ENCODE data around the gene VAV2. TPM values are rescaled to one million over a fixed set of nuclear protein-coding genes. Genes with fewer than 3 reads are reported as not detected.
A peak's percentile ranks its signal among the peaks of the same experiment; 100 is the strongest.

The VAV2 gene
- polyA plus RNA-seq, 1 of the 3 experiments (the other 2 are of a cell fraction), result 14.9 TPM

- H3K9ac ChIP-seq, result no peak overlapping the region
- H3K27ac ChIP-seq (ENCODE audit: low read depth in 2 of 2, low read length in 1 of 2), result peak overlapping the region in 1 of 2 experiments; percentile 51; a peak in 1 of 4 replicates
- no peak for DNase-seq
- ChIA-PET POLR2A (interaction anchor here (1.0 kb wide), 2 partner anchors 60 to 99 kb away, joined by 3 read pairs; no protein-coding TSS in a partner anchor), CTCF (interaction anchor here (0.9 to 1.9 kb wide), 6 partner anchors 9 to 152 kb away, joined by 3 to 6 read pairs (median 4); no protein-coding TSS in a partner anchor)
- no peak overlapping the region for H3K4me2 ChIP-seq
- H3K27me3 ChIP-seq (ENCODE audit: insufficient read depth), result no peaks in the 10 kb centered on the region
- H3K36me3 ChIP-seq (replicated peaks in 1 of 2; ENCODE audit: control insufficient read depth in 1 of 2, insufficient read depth in 2 of 2, low read length in 1 of 2), result peaks cover 3 to 5% of the 10 kb centered on the region in 2 experiments
- H3K9me3 ChIP-seq, result no peaks in the 10 kb centered on the region
- no peak overlapping the region for H2AFZ ChIP-seq (ENCODE audit: low read depth)
- peaks cover 0 to 40% of the 10 kb centered on the region in 2 experiments; a peak in 1 of 4 replicates for H3K4me1 ChIP-seq (ENCODE audit: control insufficient read depth in 1 of 2, insufficient read depth in 2 of 2, low read depth in 1 of 2, low read length in 1 of 2)
- H3F3A ChIP-seq (replicated peaks; ENCODE audit: insufficient read depth), result no peaks in the 10 kb centered on the region
- no peak overlapping the region for H3K4me3 ChIP-seq (ENCODE audit: low read depth in 2 of 2, low read length in 1 of 2)
- TF ChIP-seq RXRA (IDR thresholded peaks at IDR 0.05; ENCODE audit: borderline replicate concordance, low read depth), result no peak
- no peak for TF ChIP-seq USF2 (IDR thresholded peaks at IDR 0.05; ENCODE audit: borderline replicate concordance, low read depth, low read length)
- TF ChIP-seq SMC3 (IDR thresholded peaks at IDR 0.05; ENCODE audit: low read depth, low read length), result no peak
- TF ChIP-seq USF1 (IDR thresholded peaks at IDR 0.05; ENCODE audit: borderline replicate concordance, low read depth), result no peak
- no peak for TF ChIP-seq CHD2 (IDR thresholded peaks at IDR 0.05; ENCODE audit: low read length, partially characterized antibody)
- no peak for TF ChIP-seq TEAD4 (IDR thresholded peaks at IDR 0.05; ENCODE audit: borderline replicate concordance, insufficient read depth)
- TF ChIP-seq NRF1 (IDR thresholded peaks at IDR 0.05; ENCODE audit: low read depth, low read length), result no peak
- TF ChIP-seq EP300 (IDR thresholded peaks at IDR 0.05; ENCODE audit: borderline replicate concordance in 1 of 2, low read depth in 1 of 2, low read length in 1 of 2), result no peak
- TF ChIP-seq IRF3 (IDR thresholded peaks at IDR 0.05; ENCODE audit: low read depth, low read length), result no peak
- no peak for TF ChIP-seq MXI1 (IDR thresholded peaks at IDR 0.05; ENCODE audit: low read depth, low read length)
- no peak for TF ChIP-seq REST (IDR thresholded peaks at IDR 0.05; ENCODE audit: low read depth, low read length)
- H4K20me1 ChIP-seq (ENCODE audit: insufficient read depth), result peaks cover 56% of the 10 kb centered on the region
- peaks cover 75% of the 10 kb centered on the region for H3K79me2 ChIP-seq (ENCODE audit: insufficient read depth)
- H3K9me2 ChIP-seq, result no peaks in the 10 kb centered on the region
- WGBS (ENCODE audit: low lambda C conversion rate), result 100% methylated on average over 7 of the region's 19 CpGs
Measured at GRCh38 chr9:133934482-133935232, 57.5 kb downstream of the VAV2 start.

Data from SK-N-SH (cell line).